NCI-H2081 treated with DMSO at 0.1 percent for 48 hours (cell line): Measurements from ENCODE around the gene ZNF512B.
"Not testable (repeated sequence)": the region's sequence is repeated elsewhere in the genome, so short reads cannot be mapped to it uniquely, and the experiment has no call there.

Experiments used
- DNase-seq: peaks from one replicate; lab custom pipeline; 2025; lab: John Stamatoyannopoulos, UW

ZNF512B gene

GRCh38 chr20:63932606-63933160 is 37.0 kb downstream of the ZNF512B start:
- no peak for DNase-seq

GRCh38 chr20:63931735-63932134 is 38.0 kb downstream of the ZNF512B start:
- no peak for DNase-seq

- DNase-seq = no peak
These were observed 38.7 kb downstream of the ZNF512B start for GRCh38 chr20:63930971-63931553.

- not testable (repeated sequence) for DNase-seq
These were observed 40.3 kb downstream of the ZNF512B start for GRCh38 chr20:63929473-63929883.

- no peak for DNase-seq
These were observed 40.7 kb downstream of the ZNF512B start for GRCh38 chr20:63929071-63929470.

- DNase-seq = no peak
These were observed 43.4 kb downstream of the ZNF512B start for GRCh38 chr20:63926298-63926697.

GRCh38 chr20:63924241-63924640 is 45.5 kb downstream of the ZNF512B start:
- DNase-seq = no peak

GRCh38 chr20:63923651-63924050 is 46.1 kb downstream of the ZNF512B start:
- no peak for DNase-seq

- no peak for DNase-seq
These were observed 49.5 kb downstream of the ZNF512B start for GRCh38 chr20:63920226-63920625.

GRCh38 chr20:63919130-63919529 is 50.6 kb downstream of the ZNF512B start:
- DNase-seq = no peak

GRCh38 chr20:63917811-63918210 is 51.9 kb downstream of the ZNF512B start:
- no peak for DNase-seq

- not testable (repeated sequence) for DNase-seq
These were observed 53.3 kb downstream of the ZNF512B start for GRCh38 chr20:63916371-63916939.

- DNase-seq = no peak
These were observed 54.3 kb downstream of the ZNF512B start for GRCh38 chr20:63915471-63915870.

GRCh38 chr20:63913768-63914167 is 56.0 kb downstream of the ZNF512B start:
- no peak for DNase-seq

- DNase-seq = no peak
These were observed 58.6 kb downstream of the ZNF512B start for GRCh38 chr20:63911176-63911575.

GRCh38 chr20:63908008-63908682 is 61.6 kb downstream of the ZNF512B start:
- DNase-seq = no peak
